Left hindlimb (tissue), 1 donor: ENCODE results near the gene ADRA1B.

Experiments
- DNase-seq: peaks from one replicate; pipeline ENCODE4 v3.0.0-alpha.2; 2018

The ADRA1B gene

GRCh38 chr5:159902444-159903121 lies 13.7 kb upstream of the ADRA1B start:
- no peak for DNase-seq

DNA sequence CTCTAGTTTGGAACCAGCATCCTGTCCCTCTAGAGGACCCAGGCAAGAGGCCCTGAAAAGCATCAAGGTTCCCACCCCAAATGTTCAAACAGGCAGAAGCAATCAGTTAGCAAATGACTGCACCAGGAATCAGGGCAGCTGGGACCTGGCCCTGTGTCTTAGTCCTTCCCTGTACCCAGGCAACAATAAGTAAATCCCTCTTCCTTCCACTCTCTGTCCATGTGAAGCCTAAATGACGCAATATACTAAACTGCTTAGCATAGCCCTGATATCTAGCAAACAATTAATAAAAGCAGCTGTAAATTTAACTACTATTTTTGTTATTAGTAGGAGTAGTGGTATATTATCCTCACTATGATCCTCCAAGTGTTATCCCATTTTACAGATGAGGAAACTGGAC lies 13.2 kb upstream of the ADRA1B start:
- DNase-seq, result no peak

DNA sequence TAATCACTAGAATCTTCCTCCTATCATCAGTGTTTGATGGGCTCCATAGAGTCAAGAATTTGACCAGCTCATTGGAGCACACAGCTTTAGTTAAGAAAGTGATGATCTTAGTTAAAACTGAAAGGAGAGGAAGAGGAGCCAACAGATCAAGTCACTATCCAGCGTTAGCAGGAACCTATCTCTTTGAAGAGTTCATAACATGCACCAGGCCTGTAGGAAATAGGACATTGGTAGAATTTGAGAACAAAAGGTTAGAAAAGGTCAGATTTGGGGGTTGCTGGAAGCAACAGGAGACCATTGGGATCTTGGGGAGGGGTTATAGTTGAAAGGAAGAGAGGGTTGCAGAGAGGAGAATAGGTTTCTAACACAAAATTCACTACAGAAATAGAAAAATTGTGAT lies 11.4 kb upstream of the ADRA1B start:
- no peak for DNase-seq

- no peak for DNase-seq
These were observed 10.8 kb upstream of the ADRA1B start for GRCh38 chr5:159905496-159905895.

DNA sequence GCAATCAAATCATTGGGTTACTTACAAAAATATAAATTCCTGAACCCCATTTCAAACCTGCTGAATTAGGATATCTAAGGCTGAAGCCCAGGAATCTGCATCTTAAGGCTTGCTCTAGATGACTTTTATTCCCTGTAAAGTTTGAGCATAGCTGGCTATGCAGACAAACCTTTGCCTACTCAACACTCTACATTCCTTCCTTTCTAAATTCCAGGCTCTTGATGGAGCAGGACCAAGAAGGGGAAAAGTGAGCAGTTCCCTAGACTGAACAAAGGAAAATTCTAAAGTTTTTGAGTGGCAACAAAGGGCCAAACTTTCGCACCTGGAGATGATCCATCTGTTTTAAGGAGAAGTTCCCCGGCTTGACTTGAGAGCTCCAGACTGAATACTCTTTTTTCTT lies 9.8 kb upstream of the ADRA1B start:
- no peak for DNase-seq

DNA sequence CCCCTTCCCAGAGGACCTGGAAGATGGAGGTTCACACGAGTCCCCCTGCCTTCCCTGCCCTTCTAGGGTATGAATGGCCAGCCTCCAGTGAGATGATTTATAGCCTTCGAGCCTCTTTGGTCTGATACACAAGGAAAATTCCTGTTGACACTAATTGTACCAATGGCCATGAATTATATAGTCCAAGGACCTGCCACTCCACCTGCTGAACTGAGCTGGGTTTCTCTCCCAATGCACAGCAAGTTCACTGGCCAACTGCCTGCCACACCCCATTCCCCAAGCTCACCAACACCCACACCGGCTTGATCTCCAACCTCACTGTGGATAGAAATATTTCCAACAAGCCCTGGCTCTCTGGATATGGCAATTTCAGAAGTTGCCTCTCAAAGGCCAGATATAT lies 9.3 kb upstream of the ADRA1B start:
- DNase-seq, result no peak

DNA sequence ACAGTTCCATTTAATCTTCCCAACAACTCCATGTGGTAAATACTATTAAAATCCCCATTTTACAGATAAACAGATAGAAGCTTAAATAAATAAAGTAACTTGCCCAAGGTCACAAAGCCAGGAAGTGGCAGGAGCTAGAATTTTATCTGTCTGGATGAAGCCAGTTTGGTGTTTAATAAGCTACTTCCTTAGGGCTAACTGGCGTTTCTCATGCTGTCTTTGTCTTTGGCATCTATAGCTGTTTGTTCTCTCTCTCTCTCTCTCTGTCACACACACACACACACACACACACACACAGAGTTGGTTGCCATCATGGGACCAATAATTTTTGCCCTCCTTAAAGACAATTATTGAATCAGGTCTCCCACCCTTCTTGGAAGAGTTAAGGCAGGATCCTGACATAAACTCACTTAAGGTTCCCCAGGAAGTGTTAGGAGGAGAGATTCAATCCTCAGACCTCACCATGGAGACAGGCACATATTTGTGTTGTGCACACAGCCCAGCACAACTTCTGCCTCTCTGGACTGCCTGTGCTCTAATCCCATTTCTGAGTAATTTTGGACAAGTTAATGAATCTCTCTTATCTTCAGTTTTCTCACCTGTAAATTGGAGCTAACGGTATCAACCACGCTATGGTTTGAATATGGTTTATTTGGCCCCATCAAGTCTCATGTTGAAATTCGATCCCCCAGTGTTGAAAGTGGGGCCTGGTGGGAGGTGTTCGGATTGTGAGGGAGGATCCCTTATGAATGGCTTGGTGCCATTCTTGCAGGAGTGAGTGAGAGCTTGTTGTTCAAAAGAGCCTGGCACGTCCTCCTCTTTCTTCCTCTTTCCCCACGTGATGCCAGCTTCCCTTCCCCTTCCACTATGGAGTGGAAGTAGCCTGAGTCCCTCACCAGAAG lies 8.3 kb upstream of the ADRA1B start:
- DNase-seq, result no peak

GRCh38 chr5:159908591-159908940 lies 7.7 kb upstream of the ADRA1B start:
- DNase-seq, result no peak

DNA sequence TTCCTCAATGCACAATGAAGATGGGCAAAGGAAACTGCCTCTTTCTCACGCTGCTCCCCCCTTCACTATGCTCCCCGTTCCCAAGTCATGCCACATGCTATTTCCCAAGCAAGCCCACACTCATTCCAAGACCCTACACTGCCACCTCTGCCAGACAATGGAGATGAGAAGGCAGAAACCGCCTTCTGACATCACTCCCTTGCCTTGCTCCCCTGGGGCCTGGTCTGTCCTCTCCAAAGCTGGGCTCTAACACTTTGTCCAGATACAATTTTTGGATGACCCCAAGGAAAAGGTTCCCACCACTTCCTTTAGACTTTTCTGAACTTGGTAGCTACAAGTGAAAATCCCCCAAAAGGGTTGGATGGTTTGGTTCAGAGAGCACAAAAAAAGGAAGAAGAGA lies 7.2 kb upstream of the ADRA1B start:
- DNase-seq, result no peak

- DNase-seq, result no peak
These were observed 6.0 kb upstream of the ADRA1B start for GRCh38 chr5:159910207-159910842.

DNA sequence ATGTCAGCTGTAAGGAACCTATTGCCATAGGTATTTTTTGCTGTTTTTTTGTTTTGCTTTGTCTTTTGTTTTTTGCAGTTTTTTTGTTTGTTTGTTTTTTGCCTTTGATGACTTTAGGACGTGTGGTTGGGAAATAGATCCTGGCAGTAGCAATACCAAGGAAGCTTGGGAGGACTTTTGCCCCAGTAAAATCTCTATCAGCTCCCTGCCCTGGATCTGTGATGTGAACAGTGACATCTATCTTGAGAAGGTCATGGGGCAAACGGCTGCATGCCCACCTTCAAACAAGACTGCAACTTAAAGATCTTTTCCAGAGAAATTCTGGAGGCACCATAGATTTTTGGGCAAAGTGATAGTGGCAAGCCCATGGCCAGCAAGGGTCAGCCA lies 5.4 kb upstream of the ADRA1B start:
- no peak for DNase-seq

GRCh38 chr5:159911349-159911748 lies 4.9 kb upstream of the ADRA1B start:
- DNase-seq, result no peak

GRCh38 chr5:159912033-159912800 lies 4.1 kb upstream of the ADRA1B start:
- no peak for DNase-seq

GRCh38 chr5:159913048-159913447 lies 3.2 kb upstream of the ADRA1B start:
- no peak for DNase-seq

DNA sequence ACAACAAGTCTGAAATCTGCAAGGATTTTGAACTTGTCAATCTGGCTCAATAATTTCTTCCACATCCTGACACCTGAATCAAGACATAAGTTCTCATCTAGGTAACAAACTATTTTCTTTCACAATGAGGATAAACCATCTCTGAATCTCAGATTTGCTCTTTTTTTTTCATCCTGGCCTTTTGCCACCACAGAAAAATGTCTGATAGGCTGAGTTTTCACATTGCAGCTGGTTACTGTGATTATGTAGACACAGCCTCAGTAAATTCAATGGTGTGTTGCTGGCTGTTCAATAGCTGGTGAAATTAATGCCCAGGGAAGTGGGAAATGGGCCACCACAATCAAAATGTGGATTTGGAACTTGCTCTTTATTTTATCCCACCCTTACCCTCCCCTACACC lies 2.8 kb upstream of the ADRA1B start:
- DNase-seq, result no peak

DNA sequence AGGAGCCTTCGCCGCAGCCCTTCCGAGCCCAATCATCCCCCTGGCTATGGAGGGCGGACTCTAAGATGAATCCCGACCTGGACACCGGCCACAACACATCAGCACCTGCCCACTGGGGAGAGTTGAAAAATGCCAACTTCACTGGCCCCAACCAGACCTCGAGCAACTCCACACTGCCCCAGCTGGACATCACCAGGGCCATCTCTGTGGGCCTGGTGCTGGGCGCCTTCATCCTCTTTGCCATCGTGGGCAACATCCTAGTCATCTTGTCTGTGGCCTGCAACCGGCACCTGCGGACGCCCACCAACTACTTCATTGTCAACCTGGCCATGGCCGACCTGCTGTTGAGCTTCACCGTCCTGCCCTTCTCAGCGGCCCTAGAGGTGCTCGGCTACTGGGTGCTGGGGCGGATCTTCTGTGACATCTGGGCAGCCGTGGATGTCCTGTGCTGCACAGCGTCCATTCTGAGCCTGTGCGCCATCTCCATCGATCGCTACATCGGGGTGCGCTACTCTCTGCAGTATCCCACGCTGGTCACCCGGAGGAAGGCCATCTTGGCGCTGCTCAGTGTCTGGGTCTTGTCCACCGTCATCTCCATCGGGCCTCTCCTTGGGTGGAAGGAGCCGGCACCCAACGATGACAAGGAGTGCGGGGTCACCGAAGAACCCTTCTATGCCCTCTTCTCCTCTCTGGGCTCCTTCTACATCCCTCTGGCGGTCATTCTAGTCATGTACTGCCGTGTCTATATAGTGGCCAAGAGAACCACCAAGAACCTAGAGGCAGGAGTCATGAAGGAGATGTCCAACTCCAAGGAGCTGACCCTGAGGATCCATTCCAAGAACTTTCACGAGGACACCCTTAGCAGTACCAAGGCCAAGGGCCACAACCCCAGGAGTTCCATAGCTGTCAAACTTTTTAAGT lies 819 bp downstream of the ADRA1B start:
- DNase-seq, result no peak

- no peak for DNase-seq
These were observed 1.7 kb downstream of the ADRA1B start for GRCh38 chr5:159917994-159918393.

DNA sequence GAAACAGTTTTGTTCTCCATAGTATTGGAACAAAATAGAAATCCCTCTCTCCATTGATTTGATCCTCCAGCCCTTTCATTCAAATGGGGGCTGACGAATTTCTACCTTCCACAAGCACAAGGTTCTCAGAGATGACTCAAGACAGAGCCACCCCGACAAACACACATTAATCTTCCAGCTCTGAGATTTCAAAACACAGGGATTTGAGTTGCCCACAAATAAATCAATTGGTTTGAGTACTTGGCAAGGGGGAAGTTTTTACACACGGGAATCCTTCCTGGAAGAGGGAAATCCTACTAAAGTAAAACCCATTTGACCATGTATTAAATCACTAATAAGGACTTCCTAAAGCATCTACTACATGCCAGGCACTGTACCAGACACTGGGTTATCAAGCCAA lies 5.4 kb downstream of the ADRA1B start:
- DNase-seq, result no peak

- no peak for DNase-seq
These were observed 6.7 kb downstream of the ADRA1B start for GRCh38 chr5:159923008-159923407.

DNA sequence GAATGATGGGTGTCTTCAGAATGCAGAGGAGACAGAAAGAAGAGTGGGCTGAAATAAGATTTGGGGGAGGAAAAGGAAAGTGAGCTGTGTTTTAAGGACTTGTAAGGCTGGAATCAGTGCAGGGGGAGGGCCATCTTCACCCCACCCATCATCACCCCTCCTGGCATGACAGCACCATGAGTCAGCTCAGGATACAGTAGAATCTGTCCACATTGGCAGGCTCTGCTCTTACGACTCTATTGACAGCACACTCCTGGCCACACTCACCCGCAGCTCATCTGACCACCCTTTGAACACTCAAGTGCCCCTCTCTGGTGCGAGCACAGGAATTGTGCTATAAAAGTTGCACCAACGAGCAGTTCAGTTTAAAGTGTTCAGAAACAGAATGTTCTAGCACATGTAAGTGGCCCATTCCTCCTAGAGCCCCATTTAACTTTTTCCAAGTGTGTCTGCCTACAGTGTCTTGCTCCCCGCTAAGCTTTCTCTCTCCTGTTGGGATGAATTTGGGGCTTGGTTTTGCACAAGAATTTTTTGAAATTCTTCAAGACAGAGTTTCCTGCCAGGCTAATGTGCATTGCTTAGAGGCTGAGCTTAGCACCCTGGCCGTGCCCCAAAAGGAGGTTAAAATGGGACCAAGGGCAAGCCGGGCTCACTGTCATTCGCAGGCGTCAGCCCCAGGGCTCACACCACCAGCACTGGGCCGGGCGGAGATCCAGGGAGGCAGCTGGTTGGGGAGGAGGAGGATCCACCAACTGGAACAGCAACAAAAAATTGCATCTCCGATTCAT lies 12.0 kb downstream of the ADRA1B start:
- no peak for DNase-seq

- DNase-seq, result no peak
These were observed 12.9 kb downstream of the ADRA1B start for GRCh38 chr5:159929176-159929575.
